Measurements from ENCODE around the gene EPHA4. TPM values are rescaled to one million over a fixed set of nuclear protein-coding genes. Genes with fewer than 3 reads are reported as not detected.
A peak's percentile ranks its signal among the peaks of the same experiment; 100 is the strongest.

The EPHA4 gene
- total and polyA plus RNA-seq, 2 of the 4 experiments (the other 2 are of a cell fraction): 36.9 to 132 TPM

DNA sequence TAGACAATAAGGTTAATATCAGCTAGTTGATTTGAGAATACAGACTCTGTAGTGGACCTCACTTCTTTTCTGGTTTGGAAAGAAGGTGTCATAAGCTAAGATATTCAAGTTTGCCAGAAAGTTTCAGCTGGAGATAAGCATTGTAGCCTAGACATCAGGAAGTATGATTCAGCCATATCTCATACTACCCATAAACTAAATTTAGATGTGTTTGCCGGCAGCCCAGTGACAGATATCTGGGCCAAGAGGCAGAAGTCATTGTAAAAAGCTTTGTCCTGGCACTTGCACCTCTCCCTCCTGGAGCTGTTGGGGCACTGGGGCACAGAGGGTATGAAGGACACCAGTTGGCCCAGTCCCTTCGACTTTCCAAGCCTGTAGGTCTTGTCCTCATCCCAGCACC lies 128.0 kb downstream of the EPHA4 start:
- POLR2A ChIA-PET (ENCODE audit: unreplicated experiment): no interaction called here
- ATAC-seq (ENCODE audit: low read depth): peak; percentile 87
- H2AFZ ChIP-seq (replicated peaks; ENCODE audit: low read length, poor library complexity): peak overlapping the region; percentile 84

More for the DNA sequence above, 128.0 kb downstream of the EPHA4 start:
- no peak overlapping the region for H3K9ac ChIP-seq (ENCODE audit: low read depth, low read length)
- H2BK120ac ChIP-seq (ENCODE audit: low read depth, low read length): peak overlapping the region; percentile 54; the same call in 1 of the 2 replicates
- BruUV-seq (replicated peaks): no TSS peak
- peak overlapping the region; percentile 55; the same call in 1 of the 2 replicates for H3K4ac ChIP-seq (ENCODE audit: low read depth, low read length)
- no peaks in the 10 kb centered on the region for H3K9me1 ChIP-seq (ENCODE audit: insufficient read depth, low read length)
- H3K4me2 ChIP-seq (ENCODE audit: low read depth, low read length): peak overlapping the region; percentile 38; the same call in 1 of the 2 replicates
- no peak overlapping the region for H4K5ac ChIP-seq (ENCODE audit: low read depth, low read length)
- H3K9me3 ChIP-seq (ENCODE audit: control insufficient read depth, insufficient read depth, low read length): no peaks in the 10 kb centered on the region
- H2BK15ac ChIP-seq (ENCODE audit: low read depth, low read length): no peak overlapping the region
- no peak overlapping the region for H4K91ac ChIP-seq (ENCODE audit: insufficient read depth, low read depth, low read length)
- CTCF ChIA-PET: interaction anchor here (0.6 to 1.2 kb wide), 3 partner anchors 18 to 96 kb away, joined by 3 read pairs; no protein-coding TSS in a partner anchor
- no peaks in the 10 kb centered on the region for H4K20me1 ChIP-seq (ENCODE audit: insufficient read depth, low read length)
- H2AK5ac ChIP-seq (ENCODE audit: low read depth, low read length): no peak overlapping the region
- H3K79me1 ChIP-seq (ENCODE audit: low read depth in 1 of 2, low read length in 2 of 2): peaks cover 0 to 3% of the 10 kb centered on the region in 2 experiments; a peak in 1 of 4 replicates
- WGBS, 2 experiments (ENCODE audit: extremely low coverage in 2 of 2, insufficient read length in 1 of 2): no CpG with 5 or more reads among the region's 2 CpGs
- H3K4me1 ChIP-seq (ENCODE audit: control insufficient read depth, insufficient read depth, low read length): peaks cover 2% of the 10 kb centered on the region
- no peak overlapping the region for H3K18ac ChIP-seq (ENCODE audit: low read depth, low read length)
- no peak overlapping the region for H3K27ac ChIP-seq (ENCODE audit: insufficient read depth, low read length)
- peaks cover 27% of the 10 kb centered on the region for H3K36me3 ChIP-seq (ENCODE audit: control insufficient read depth, insufficient read depth, low read length)
- H3K27me3 ChIP-seq (ENCODE audit: control insufficient read depth, insufficient read depth, low read length): no peaks in the 10 kb centered on the region
- TF ChIP-seq, protein P1, sequence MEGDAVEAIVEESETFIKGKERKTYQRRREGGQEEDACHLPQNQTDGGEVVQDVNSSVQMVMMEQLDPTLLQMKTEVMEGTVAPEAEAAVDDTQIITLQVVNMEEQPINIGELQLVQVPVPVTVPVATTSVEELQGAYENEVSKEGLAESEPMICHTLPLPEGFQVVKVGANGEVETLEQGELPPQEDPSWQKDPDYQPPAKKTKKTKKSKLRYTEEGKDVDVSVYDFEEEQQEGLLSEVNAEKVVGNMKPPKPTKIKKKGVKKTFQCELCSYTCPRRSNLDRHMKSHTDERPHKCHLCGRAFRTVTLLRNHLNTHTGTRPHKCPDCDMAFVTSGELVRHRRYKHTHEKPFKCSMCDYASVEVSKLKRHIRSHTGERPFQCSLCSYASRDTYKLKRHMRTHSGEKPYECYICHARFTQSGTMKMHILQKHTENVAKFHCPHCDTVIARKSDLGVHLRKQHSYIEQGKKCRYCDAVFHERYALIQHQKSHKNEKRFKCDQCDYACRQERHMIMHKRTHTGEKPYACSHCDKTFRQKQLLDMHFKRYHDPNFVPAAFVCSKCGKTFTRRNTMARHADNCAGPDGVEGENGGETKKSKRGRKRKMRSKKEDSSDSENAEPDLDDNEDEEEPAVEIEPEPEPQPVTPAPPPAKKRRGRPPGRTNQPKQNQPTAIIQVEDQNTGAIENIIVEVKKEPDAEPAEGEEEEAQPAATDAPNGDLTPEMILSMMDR (conservative IDR thresholded peaks at IDR 0.05; ENCODE audit: low read depth, low read length): no peak
- TF ChIP-seq BHLHE40 (IDR thresholded peaks at IDR 0.05; ENCODE audit: low read depth, low read length) (0 out of 2 replicates have a peak, but pooled peaks have one; percentile 8), CHD1 (IDR thresholded peaks at IDR 0.05; ENCODE audit: low read depth, low read length) (no peak), SMC3 (IDR thresholded peaks at IDR 0.05; ENCODE audit: low read depth, low read length) (no peak), MAZ (IDR thresholded peaks at IDR 0.05; ENCODE audit: borderline replicate concordance, low read depth, low read length) (no peak), NFE2L2 (IDR thresholded peaks at IDR 0.05; ENCODE audit: low read depth, low read length) (0 out of 2 replicates have a peak, but pooled peaks have one; percentile 21), RFX5 (IDR thresholded peaks at IDR 0.05; ENCODE audit: low read depth, low read length) (no peak), RCOR1 (IDR thresholded peaks at IDR 0.05; ENCODE audit: insufficient replicate concordance, low read length) (no peak), MXI1 (IDR thresholded peaks at IDR 0.05; ENCODE audit: borderline replicate concordance, low read depth, low read length) (no peak), MAFK (IDR thresholded peaks at IDR 0.05; ENCODE audit: low read depth, low read length) (peak; percentile 41), POLR2A (IDR thresholded peaks at IDR 0.05; ENCODE audit: low read depth, low read length) (no peak), RAD21 (IDR thresholded peaks at IDR 0.05; ENCODE audit: low read length) (peak; percentile 17; the same call in 1 of the 2 replicates), CEBPB (IDR thresholded peaks at IDR 0.05; ENCODE audit: low read depth, low read length) (no peak), FOS (IDR thresholded peaks at IDR 0.05; ENCODE audit: low read depth, low read length) (peak; percentile 47; the same call in 1 of the 2 replicates)
- TF ChIP-seq, protein P2, sequence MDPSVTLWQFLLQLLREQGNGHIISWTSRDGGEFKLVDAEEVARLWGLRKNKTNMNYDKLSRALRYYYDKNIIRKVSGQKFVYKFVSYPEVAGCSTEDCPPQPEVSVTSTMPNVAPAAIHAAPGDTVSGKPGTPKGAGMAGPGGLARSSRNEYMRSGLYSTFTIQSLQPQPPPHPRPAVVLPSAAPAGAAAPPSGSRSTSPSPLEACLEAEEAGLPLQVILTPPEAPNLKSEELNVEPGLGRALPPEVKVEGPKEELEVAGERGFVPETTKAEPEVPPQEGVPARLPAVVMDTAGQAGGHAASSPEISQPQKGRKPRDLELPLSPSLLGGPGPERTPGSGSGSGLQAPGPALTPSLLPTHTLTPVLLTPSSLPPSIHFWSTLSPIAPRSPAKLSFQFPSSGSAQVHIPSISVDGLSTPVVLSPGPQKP (IDR thresholded peaks at IDR 0.05; ENCODE audit: borderline replicate concordance, low read depth, low read length): no peak
- TF ChIP-seq, protein P3, sequence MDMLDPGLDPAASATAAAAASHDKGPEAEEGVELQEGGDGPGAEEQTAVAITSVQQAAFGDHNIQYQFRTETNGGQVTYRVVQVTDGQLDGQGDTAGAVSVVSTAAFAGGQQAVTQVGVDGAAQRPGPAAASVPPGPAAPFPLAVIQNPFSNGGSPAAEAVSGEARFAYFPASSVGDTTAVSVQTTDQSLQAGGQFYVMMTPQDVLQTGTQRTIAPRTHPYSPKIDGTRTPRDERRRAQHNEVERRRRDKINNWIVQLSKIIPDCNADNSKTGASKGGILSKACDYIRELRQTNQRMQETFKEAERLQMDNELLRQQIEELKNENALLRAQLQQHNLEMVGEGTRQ (IDR thresholded peaks at IDR 0.05; ENCODE audit: low read depth, low read length): no peak
- peak overlapping the region; percentile 45; the same call in 1 of the 2 replicates for H2BK20ac ChIP-seq (ENCODE audit: low read depth, low read length)
- peak; percentile 85 for DNase-seq
- 0 out of 2 replicates have a peak overlapping the region, but pooled peaks have one; percentile 24 for H3K14ac ChIP-seq (replicated peaks; ENCODE audit: low read depth, low read length)
- peak overlapping the region; percentile 21 for H2BK5ac ChIP-seq (ENCODE audit: low read depth, low read length, poor library complexity, severe bottlenecking)
- intact Hi-C loops (cut with micrococcal nuclease) (loop anchor here (5.0 kb wide), 1 partner anchor 128 kb away; the partner anchor contains the start of gene EPHA4), in situ Hi-C loops (cut with MboI; ENCODE audit: low sequenced_read_pairs) (no loop called here), dilution Hi-C loops (cut with HindIII; ENCODE audit: low sequenced_read_pairs, unreplicated experiment) (no loop called here)
- no peak overlapping the region for H2AK9ac ChIP-seq (replicated peaks; ENCODE audit: low read depth, low read length, poor library complexity)
- H3K4me3 ChIP-seq (ENCODE audit: insufficient read depth, low read depth, low read length): no peak overlapping the region
- H3K23ac ChIP-seq (ENCODE audit: low read depth, low read length): no peak overlapping the region
- H3K56ac ChIP-seq (ENCODE audit: extremely low read depth, insufficient read depth, low read length): no peak overlapping the region
- H4K8ac ChIP-seq (ENCODE audit: low read depth in 2 of 2, low read length in 2 of 2): peak overlapping the region in 1 of 2 experiments; percentile 67; a peak in 1 of 4 replicates
